ENCODE results near the gene TAMALIN. TPM values are rescaled to one million over a fixed set of nuclear protein-coding genes. Genes with fewer than 3 reads are reported as not detected.
A peak's percentile ranks its signal among the peaks of the same experiment; 100 is the strongest.

Gene TAMALIN
- total RNA-seq, 1 experiment from 2014 or later = not detected

GRCh38 chr12:51980051-51980808 is 26.5 kb upstream of the TAMALIN start:
- CTCF ChIA-PET = interaction anchor here (1.0 to 2.1 kb wide), 2 partner anchors 13 to 54 kb away, joined by 3 to 7 read pairs; no protein-coding TSS in a partner anchor
- TF ChIP-seq CTCF (IDR thresholded peaks at IDR 0.05; ENCODE audit: unreplicated experiment) = peak; percentile 82
- Mint-ChIP-seq H3K36me3 (ENCODE audit: insufficient read depth, unreplicated experiment) (peaks cover 11% of the 10 kb centered on the region), H3K27me3 (ENCODE audit: unreplicated experiment) (no peaks in the 10 kb centered on the region), H3K4me1 (ENCODE audit: low read depth, unreplicated experiment) (peaks cover 19% of the 10 kb centered on the region), H3K4me3 (ENCODE audit: low read depth, unreplicated experiment) (no peak overlapping the region), H3K9me3 (ENCODE audit: low read depth, unreplicated experiment) (no peaks in the 10 kb centered on the region), H3K27ac (ENCODE audit: unreplicated experiment) (no peak overlapping the region)
- intact Hi-C loops (cut with micrococcal nuclease; ENCODE audit: unreplicated experiment) = loop anchor here (1.0 to 2.0 kb wide), 2 partner anchors 54 to 87 kb away; no protein-coding TSS in a partner anchor
- peak; percentile 56 for DNase-seq
- BruUV-seq (replicated peaks) = no TSS peak

GRCh38 chr12:51980809-51981127 is 26.0 kb upstream of the TAMALIN start:
- intact Hi-C loops (cut with micrococcal nuclease; ENCODE audit: unreplicated experiment) = loop anchor here (1.0 to 2.0 kb wide), 2 partner anchors 54 to 88 kb away; no protein-coding TSS in a partner anchor
- peaks cover 13% of the 10 kb centered on the region for H3K4me1 Mint-ChIP-seq (ENCODE audit: low read depth, unreplicated experiment)
- no peaks in the 10 kb centered on the region for H3K9me3 Mint-ChIP-seq (ENCODE audit: low read depth, unreplicated experiment)
- H3K27me3 Mint-ChIP-seq (ENCODE audit: unreplicated experiment) = no peaks in the 10 kb centered on the region
- TF ChIP-seq CTCF (IDR thresholded peaks at IDR 0.05; ENCODE audit: unreplicated experiment) = no peak
- BruUV-seq (replicated peaks) = no TSS peak
- CTCF ChIA-PET = interaction anchor here (1.0 to 2.1 kb wide), 2 partner anchors 13 to 55 kb away, joined by 3 to 7 read pairs; no protein-coding TSS in a partner anchor
- DNase-seq = no peak
- H3K36me3 Mint-ChIP-seq (ENCODE audit: insufficient read depth, unreplicated experiment) = peaks cover 5% of the 10 kb centered on the region
- H3K4me3 Mint-ChIP-seq (ENCODE audit: low read depth, unreplicated experiment) = no peak overlapping the region
- no peak overlapping the region for H3K27ac Mint-ChIP-seq (ENCODE audit: unreplicated experiment)

GRCh38 chr12:51984657-51985056 is 22.1 kb upstream of the TAMALIN start:
- Mint-ChIP-seq H3K4me1 (ENCODE audit: low read depth, unreplicated experiment) (no peaks in the 10 kb centered on the region), H3K36me3 (ENCODE audit: insufficient read depth, unreplicated experiment) (no peaks in the 10 kb centered on the region), H3K27me3 (ENCODE audit: unreplicated experiment) (no peaks in the 10 kb centered on the region), H3K9me3 (ENCODE audit: low read depth, unreplicated experiment) (no peaks in the 10 kb centered on the region), H3K27ac (ENCODE audit: unreplicated experiment) (no peak overlapping the region), H3K4me3 (ENCODE audit: low read depth, unreplicated experiment) (no peak overlapping the region)
- intact Hi-C loops (cut with micrococcal nuclease; ENCODE audit: unreplicated experiment) = no loop called here
- no peak for TF ChIP-seq CTCF (IDR thresholded peaks at IDR 0.05; ENCODE audit: unreplicated experiment)
- no TSS peak for BruUV-seq (replicated peaks)
- CTCF ChIA-PET = no interaction called here
- no peak for DNase-seq

- Mint-ChIP-seq H3K4me1 (ENCODE audit: low read depth, unreplicated experiment) (no peaks in the 10 kb centered on the region), H3K27me3 (ENCODE audit: unreplicated experiment) (no peaks in the 10 kb centered on the region), H3K36me3 (ENCODE audit: insufficient read depth, unreplicated experiment) (no peaks in the 10 kb centered on the region), H3K4me3 (ENCODE audit: low read depth, unreplicated experiment) (no peak overlapping the region), H3K27ac (ENCODE audit: unreplicated experiment) (no peak overlapping the region), H3K9me3 (ENCODE audit: low read depth, unreplicated experiment) (no peaks in the 10 kb centered on the region)
- CTCF ChIA-PET = no interaction called here
- TF ChIP-seq CTCF (IDR thresholded peaks at IDR 0.05; ENCODE audit: unreplicated experiment) = no peak
- DNase-seq = no peak
- no TSS peak for BruUV-seq (replicated peaks)
- intact Hi-C loops (cut with micrococcal nuclease; ENCODE audit: unreplicated experiment) = no loop called here
Observed at GRCh38 chr12:51985154-51985835, 21.5 kb upstream of the TAMALIN start.
